NCI-H524 treated with DMSO at 0.1 percent for 48 hours (cell line): ENCODE results near the gene SLC25A42.
"Not testable (repeated sequence)": the region's sequence is repeated elsewhere in the genome, so short reads cannot be mapped to it uniquely, and the experiment has no call there.

Experiments used
- DNase-seq: peaks from one replicate; lab custom pipeline; 2025; lab: John Stamatoyannopoulos, UW

Gene SLC25A42, protein sequence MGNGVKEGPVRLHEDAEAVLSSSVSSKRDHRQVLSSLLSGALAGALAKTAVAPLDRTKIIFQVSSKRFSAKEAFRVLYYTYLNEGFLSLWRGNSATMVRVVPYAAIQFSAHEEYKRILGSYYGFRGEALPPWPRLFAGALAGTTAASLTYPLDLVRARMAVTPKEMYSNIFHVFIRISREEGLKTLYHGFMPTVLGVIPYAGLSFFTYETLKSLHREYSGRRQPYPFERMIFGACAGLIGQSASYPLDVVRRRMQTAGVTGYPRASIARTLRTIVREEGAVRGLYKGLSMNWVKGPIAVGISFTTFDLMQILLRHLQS

GRCh38 chr19:19063183-19064097 is at the start of gene SLC25A42:
SLC25A42 (plus strand) TSS chr19:19063994; CDS start chr19:19096125, 32,131 bp downstream.
- DNase-seq: peak; percentile 99

GRCh38 chr19:19021115-19021514 is 42.7 kb upstream of the SLC25A42 start:
- DNase-seq: no peak

- DNase-seq: no peak
Measured at GRCh38 chr19:19022380-19022961, 41.3 kb upstream of the SLC25A42 start.

DNA sequence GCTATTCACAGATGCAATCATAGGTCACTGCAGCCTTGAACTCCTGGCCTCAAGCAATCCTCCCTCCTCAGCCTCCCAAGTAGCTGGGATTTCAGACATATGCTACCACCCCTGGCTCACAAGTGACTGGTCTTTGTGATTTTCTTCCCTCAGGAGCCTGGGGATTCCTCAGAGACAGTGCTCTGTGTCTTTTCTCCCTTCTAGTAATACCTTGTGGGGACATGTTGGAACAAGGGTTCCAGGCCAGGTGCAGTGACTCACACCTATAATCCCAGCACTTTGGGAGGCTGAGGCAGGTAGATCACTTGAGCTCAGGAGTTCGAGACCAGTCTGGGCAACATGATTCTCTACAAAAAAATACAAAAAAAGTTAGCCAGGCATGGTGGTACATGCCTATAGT is 40.4 kb upstream of the SLC25A42 start:
- DNase-seq: not testable (repeated sequence)

DNA sequence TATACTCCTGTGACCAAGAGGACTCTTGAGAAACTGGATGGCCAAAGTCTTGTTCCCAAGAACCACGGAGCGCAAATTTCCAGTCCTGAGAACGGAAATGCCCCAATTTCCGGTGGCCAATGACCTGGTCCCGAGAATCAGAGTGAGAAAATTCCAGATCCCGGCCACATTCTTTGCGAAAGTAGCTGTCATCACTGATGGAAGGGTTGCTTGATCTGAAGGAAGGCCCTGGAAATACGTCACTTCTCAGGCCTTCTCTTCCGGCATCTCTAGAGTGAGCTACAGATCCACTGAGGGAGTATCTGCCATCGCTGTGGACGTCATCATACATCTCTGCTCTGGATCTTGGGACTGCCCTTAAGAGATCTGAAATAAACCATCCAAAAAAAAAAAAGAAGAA is 37.9 kb upstream of the SLC25A42 start:
- DNase-seq: no peak

GRCh38 chr19:19026299-19026971 is 37.4 kb upstream of the SLC25A42 start:
- DNase-seq: no peak

GRCh38 chr19:19027228-19027627 is 36.6 kb upstream of the SLC25A42 start:
- no peak for DNase-seq

DNA sequence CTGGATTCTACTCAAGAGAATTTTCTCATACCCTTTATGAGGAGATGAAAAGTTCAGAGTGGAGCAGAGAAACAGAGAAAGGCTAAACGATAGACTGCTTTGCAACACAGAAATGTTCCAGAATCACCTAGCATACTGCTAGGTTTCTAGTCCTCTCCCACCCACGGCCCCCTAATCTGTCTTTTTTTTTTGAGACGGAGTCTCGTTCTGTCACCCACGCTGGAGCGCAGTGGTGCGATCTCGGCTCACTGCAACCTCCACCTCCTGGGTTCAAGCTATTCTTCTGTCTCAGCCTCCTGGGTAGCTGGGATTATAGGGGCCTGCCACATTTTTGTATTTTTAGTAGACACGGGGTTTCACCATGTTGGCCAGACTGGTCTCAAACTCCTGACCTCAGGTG is 35.3 kb upstream of the SLC25A42 start:
- DNase-seq: no peak

GRCh38 chr19:19031891-19032290 is 31.9 kb upstream of the SLC25A42 start:
- no peak for DNase-seq

- DNase-seq: peak; percentile 67
Measured at GRCh38 chr19:19032420-19033175, 31.2 kb upstream of the SLC25A42 start.

GRCh38 chr19:19033176-19033425 is 30.7 kb upstream of the SLC25A42 start:
- no peak for DNase-seq

- peak; percentile 32 for DNase-seq
Measured at GRCh38 chr19:19033426-19034203, 30.2 kb upstream of the SLC25A42 start, which contains the start of the genes ARMC6 and SUGP2. ARMC6 (plus strand) TSS chr19:19033603; CDS start chr19:19034210, 607 bp downstream. SUGP2 (minus strand) TSS chr19:19033517; CDS start chr19:19031071, 2,446 bp downstream.

DNA sequence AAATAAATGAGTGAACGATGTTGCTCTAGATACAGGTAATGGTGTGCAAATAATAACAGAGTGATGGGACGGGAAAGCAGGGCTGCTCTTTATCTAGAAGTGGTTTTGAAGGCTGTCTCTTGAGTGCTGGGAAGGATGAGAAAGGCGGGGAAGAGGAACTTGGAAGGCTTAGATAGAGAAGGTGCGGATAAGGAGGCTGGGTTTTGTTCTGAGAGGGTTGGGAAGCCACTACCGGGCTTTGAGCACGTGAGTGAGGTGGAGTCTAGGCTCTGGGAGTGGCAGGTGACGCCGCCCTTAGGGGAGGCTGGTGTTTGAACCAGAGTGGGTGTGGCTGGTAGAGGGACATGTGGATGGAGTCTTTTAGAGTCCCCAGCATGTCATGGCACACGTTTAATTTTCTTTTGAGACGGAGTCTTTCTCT is 29.6 kb upstream of the SLC25A42 start:
- DNase-seq: peak; percentile 7

DNA sequence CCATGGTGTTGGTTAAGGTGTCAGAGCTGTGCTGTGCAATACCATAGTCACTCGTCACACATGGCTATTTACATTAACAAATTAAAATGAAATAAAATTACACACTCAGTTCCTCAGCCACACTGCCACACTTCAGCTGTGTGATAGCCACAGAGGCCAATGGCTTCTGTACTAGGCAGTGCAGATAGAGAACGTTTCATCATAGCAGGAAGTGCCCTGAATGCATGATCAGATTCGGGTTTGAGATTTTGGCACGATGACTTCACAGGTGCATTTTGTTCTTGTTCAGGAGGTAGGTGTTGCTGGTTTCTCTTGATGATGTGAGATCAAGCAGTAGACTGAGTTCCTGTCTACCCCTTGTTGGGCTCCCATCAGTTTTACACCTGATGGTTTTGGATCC is 23.9 kb upstream of the SLC25A42 start:
- no peak for DNase-seq

- DNase-seq: no peak
Measured at GRCh38 chr19:19040417-19040816, 23.4 kb upstream of the SLC25A42 start.

- no peak for DNase-seq
Measured at GRCh38 chr19:19042732-19043280, 21.0 kb upstream of the SLC25A42 start.

GRCh38 chr19:19043481-19043880 is 20.3 kb upstream of the SLC25A42 start:
- no peak for DNase-seq

DNA sequence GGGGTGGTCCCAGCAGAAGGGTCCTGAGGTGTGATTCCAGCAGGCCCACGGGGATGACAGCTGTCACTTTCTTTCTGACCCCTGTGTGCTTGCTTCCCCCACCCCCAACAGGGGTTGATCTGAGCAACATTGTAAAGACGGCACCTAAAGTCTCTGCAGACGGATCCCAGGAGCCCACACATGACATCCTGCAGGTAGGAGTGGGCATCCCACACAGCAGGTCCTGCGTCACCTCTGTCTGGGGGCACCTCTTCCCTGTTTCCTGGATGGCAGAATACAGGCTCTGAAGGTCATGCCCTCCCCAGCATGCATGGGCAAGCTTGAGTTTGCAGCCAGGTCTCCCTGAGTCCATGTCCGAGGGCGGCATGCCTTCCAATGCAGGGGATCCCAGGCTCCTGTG is 19.9 kb upstream of the SLC25A42 start:
- DNase-seq: no peak

GRCh38 chr19:19049406-19049805 is 14.4 kb upstream of the SLC25A42 start:
- no peak for DNase-seq

GRCh38 chr19:19050104-19050503 is 13.7 kb upstream of the SLC25A42 start:
- DNase-seq: no peak
